ENCODE measurements around the gene CAPZA3. TPM values are rescaled to one million over a fixed set of nuclear protein-coding genes. Genes with fewer than 3 reads are reported as not detected.

Gene CAPZA3
- total and polyA plus RNA-seq, 2 donors (not counting 3 experiments of a cell fraction or from before 2014, with no cell fraction given) = not detected

GRCh38 chr12:18700271-18700670 lies 37.6 kb upstream of the CAPZA3 start:
- no peaks in the 10 kb centered on the region for H3K9me3 ChIP-seq (replicated peaks; ENCODE audit: control insufficient read depth, insufficient read depth, low read length)
- DNase-seq (ENCODE audit: low read depth, low spot score) = no peak
- no peak overlapping the region for H3K4me3 ChIP-seq (replicated peaks in 1 of 3; ENCODE audit: insufficient read depth in 1 of 3, low read depth in 1 of 3, low read length in 3 of 3)
- H3K4me1 ChIP-seq (ENCODE audit: control insufficient read depth, extremely low read depth, insufficient read depth, low read length) = no peaks in the 10 kb centered on the region
- H2AFZ ChIP-seq (ENCODE audit: low read depth, low read length) = no peak overlapping the region
- no peak overlapping the region for H3K4me2 ChIP-seq (ENCODE audit: insufficient read depth, low read length)
- ChIA-PET CTCF (interaction anchor here (0.6 kb wide), 1 partner anchor 175 kb away, joined by 3 read pairs; no protein-coding TSS in a partner anchor), POLR2A (no interaction called here)
- intact Hi-C loops (cut with micrococcal nuclease) (no loop called here), dilution Hi-C loops (cut with MboI; ENCODE audit: extremely low pct_ligation_motif_present, low sequenced_read_pairs) (no loop called here)
- no peaks in the 10 kb centered on the region for H3K27me3 ChIP-seq (ENCODE audit: control insufficient read depth in 2 of 2, insufficient read depth in 2 of 2, low read length in 2 of 2)
- BruUV-seq (replicated peaks) = no TSS peak
- H3K36me3 ChIP-seq (ENCODE audit: control insufficient read depth in 2 of 2, extremely low read depth in 1 of 2, insufficient read depth in 2 of 2, low read length in 2 of 2) = no peaks in the 10 kb centered on the region
- no peak overlapping the region for H3K27ac ChIP-seq (ENCODE audit: insufficient read depth, low read depth, low read length)
- TF ChIP-seq JUN (IDR thresholded peaks at IDR 0.05; ENCODE audit: borderline replicate concordance, insufficient read depth, insufficient read length, low read depth) (no peak), POLR2AphosphoS5 (IDR thresholded peaks at IDR 0.05; ENCODE audit: insufficient read depth, low read depth, low read length) (no peak), FOS (IDR thresholded peaks at IDR 0.05; ENCODE audit: borderline replicate concordance, insufficient read depth, low read length) (no peak), CTCF (IDR thresholded peaks at IDR 0.05; ENCODE audit: extremely low read depth in 1 of 2, insufficient read depth in 1 of 2, low read depth in 1 of 2, low read length in 2 of 2) (no peak), POLR2A (IDR thresholded peaks at IDR 0.05; ENCODE audit: low read depth, low read length) (no peak), GATA2 (IDR thresholded peaks at IDR 0.05; ENCODE audit: insufficient read depth, insufficient read length, low read depth, low read length) (no peak)
- TF ChIP-seq, protein P1, sequence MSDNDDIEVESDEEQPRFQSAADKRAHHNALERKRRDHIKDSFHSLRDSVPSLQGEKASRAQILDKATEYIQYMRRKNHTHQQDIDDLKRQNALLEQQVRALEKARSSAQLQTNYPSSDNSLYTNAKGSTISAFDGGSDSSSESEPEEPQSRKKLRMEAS (IDR thresholded peaks at IDR 0.05; ENCODE audit: insufficient read depth, insufficient read length) = no peak
- H3K9me1 ChIP-seq (replicated peaks; ENCODE audit: control insufficient read depth, extremely low read depth, insufficient read depth, low read length) = no peaks in the 10 kb centered on the region
- H4K20me1 ChIP-seq (replicated peaks; ENCODE audit: control insufficient read depth, extremely low read depth, insufficient read depth, low read length) = no peaks in the 10 kb centered on the region
- no peak for FAIRE-seq
- no peaks in the 10 kb centered on the region for H3K79me2 ChIP-seq (ENCODE audit: control insufficient read depth, insufficient read depth, low read length)
- no peak overlapping the region for H3K9ac ChIP-seq (replicated peaks; ENCODE audit: extremely low read depth, insufficient read depth, low read length)
